C4-2B (cell line): ENCODE measurements around the gene TNPO3.

ENCODE experiments used
- ZFX ChIP-seq: fragments of 450-650 bp; IDR thresholded peaks from 2 replicates; pipeline ENCODE4 v1.6.1; 2017
- TF ChIP-seq, protein P1 (sequence below): fragments of 450-650 bp; conservative IDR thresholded peaks from 2 replicates; pipeline ENCODE4 v1.5.1; 2017; ENCODE audit warnings: mild to moderate bottlenecking

DNA sequence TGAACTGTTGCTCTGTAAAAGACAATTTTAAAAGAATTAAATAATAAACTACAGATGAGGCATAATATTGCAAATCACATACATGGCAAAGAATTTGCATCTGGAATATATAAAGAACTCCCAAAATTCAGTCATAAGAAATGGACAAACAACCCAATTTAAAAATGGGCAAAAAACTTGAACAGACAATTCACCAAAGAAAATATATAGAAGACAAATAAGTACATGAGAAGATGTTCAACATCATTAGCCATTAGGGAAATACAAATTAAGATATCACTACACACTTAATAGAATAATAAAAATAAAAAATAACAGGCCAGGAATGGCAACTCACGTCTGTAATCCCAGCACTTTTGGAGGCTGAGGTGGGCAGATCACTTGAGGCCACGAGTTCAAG, 22.0 kb upstream of the TNPO3 start:
- TF ChIP-seq, protein P1, sequence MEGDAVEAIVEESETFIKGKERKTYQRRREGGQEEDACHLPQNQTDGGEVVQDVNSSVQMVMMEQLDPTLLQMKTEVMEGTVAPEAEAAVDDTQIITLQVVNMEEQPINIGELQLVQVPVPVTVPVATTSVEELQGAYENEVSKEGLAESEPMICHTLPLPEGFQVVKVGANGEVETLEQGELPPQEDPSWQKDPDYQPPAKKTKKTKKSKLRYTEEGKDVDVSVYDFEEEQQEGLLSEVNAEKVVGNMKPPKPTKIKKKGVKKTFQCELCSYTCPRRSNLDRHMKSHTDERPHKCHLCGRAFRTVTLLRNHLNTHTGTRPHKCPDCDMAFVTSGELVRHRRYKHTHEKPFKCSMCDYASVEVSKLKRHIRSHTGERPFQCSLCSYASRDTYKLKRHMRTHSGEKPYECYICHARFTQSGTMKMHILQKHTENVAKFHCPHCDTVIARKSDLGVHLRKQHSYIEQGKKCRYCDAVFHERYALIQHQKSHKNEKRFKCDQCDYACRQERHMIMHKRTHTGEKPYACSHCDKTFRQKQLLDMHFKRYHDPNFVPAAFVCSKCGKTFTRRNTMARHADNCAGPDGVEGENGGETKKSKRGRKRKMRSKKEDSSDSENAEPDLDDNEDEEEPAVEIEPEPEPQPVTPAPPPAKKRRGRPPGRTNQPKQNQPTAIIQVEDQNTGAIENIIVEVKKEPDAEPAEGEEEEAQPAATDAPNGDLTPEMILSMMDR = no peak
- no peak for TF ChIP-seq ZFX
